ENCODE measurements around the gene NT5C3A. TPM values are rescaled to one million over a fixed set of nuclear protein-coding genes. Genes with fewer than 3 reads are reported as not detected.
A peak's percentile ranks its signal among the peaks of the same experiment; 100 is the strongest.

Gene NT5C3A
- total and polyA plus RNA-seq, 9 of the 15 experiments (the other 6 are each of a cell fraction or from before 2014, with no cell fraction given), result 18.6 to 60.1 (median 40.0) TPM

DNA sequence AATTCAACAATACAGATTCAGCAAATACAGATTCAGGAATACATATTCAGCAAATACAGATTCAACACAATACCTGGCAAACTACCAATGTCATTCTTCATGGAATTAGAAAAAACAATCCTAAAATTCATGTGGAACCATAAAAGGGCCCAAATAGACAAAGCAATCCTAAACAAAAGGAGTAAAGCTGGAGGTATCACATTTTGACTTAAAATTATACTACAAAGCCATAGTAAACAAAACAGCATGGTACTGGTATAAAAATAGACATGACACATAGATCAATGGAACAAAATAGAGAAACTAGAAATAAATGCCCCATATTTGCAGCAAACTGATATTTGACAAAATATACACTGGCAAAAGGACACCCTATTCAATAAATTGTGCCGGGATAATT is 3.4 kb upstream of the NT5C3A start:
- Histone ChIP-seq H2AFZ (ENCODE audit: low read depth, low read length) (no peak overlapping the region), H3K9me1 (ENCODE audit: control insufficient read depth, insufficient read depth, low read length) (no peaks in the 10 kb centered on the region), H3K27ac (ENCODE audit: extremely low read depth, low read depth, low read length) (no peak overlapping the region), H3K79me2 (ENCODE audit: control insufficient read depth, insufficient read depth, low read length) (peaks cover 16% of the 10 kb centered on the region), H3K9me3 (replicated peaks; ENCODE audit: control insufficient read depth, insufficient read depth, low read depth, low read length) (peaks cover 6% of the 10 kb centered on the region), H3K4me2 (ENCODE audit: insufficient read depth, low read length) (no peak overlapping the region), H3K4me3 (no peak overlapping the region), H3K9ac (ENCODE audit: insufficient read depth in 1 of 2, low read depth in 2 of 2, low read length in 2 of 2) (no peak overlapping the region), H3K36me3 (ENCODE audit: control insufficient read depth, insufficient read depth, low read length) (0 out of 3 replicates have a peak, but pooled peaks cover under 1% of the 10 kb centered on the region), H4K20me1 (replicated peaks; ENCODE audit: control insufficient read depth, insufficient read depth, low read length) (0 out of 2 replicates have a peak, but pooled peaks cover 3% of the 10 kb centered on the region), H3K27me3 (ENCODE audit: control insufficient read depth in 2 of 2, insufficient read depth in 2 of 2, low read length in 2 of 2) (no peaks in the 10 kb centered on the region), H3K4me1 (replicated peaks in 1 of 2; ENCODE audit: control insufficient read depth in 2 of 2, insufficient read depth in 2 of 2, low read length in 2 of 2) (peaks cover under 1 to 5% of the 10 kb centered on the region in 2 experiments; a peak in 2 of 5 replicates)
- no peak for DNase-seq (ENCODE audit: extremely low read depth in 1 of 4, low spot score in 3 of 4)
- 100% methylated on average over 1 of the region's 1 CpG for WGBS (ENCODE audit: insufficient coverage, low coverage, missing lambda C conversion rate)
- in situ Hi-C loops (cut with MboI), result no loop called here
- CTCF ChIA-PET (ENCODE audit: low intra/inter-chr PET ratio), result no interaction called here
- no peak for FAIRE-seq
- BruUV-seq (replicated peaks), result no TSS peak
- POLR2A ChIA-PET, result no interaction called here
- intact Hi-C loops (cut with micrococcal nuclease), result loop anchor here (10.0 kb wide), 1 partner anchor 571 kb away; the partner anchor contains the start of genes AVL9 and LSM5
- ATAC-seq, result no peak
- TF ChIP-seq ZNF717 (CRISPR knock-in tag; IDR thresholded peaks at IDR 0.05) (no peak), ZNF507 (tag; conservative IDR thresholded peaks at IDR 0.05) (no peak), CXXC5 (CRISPR knock-in tag; IDR thresholded peaks at IDR 0.05) (no peak), ZBTB40 (IDR thresholded peaks at IDR 0.05) (no peak), ZBTB40 (CRISPR knock-in tag; IDR thresholded peaks at IDR 0.05) (no peak), MECOM (CRISPR knock-in tag; IDR thresholded peaks at IDR 0.05) (no peak), TEAD4 (IDR thresholded peaks at IDR 0.05; ENCODE audit: low read length) (no peak), TEAD4 (CRISPR knock-in tag; IDR thresholded peaks at IDR 0.05; ENCODE audit: borderline replicate concordance) (no peak), GABPA (tag; conservative IDR thresholded peaks at IDR 0.05; ENCODE audit: low read depth) (no peak), SMAD4 (CRISPR knock-in tag; conservative IDR thresholded peaks at IDR 0.05) (no peak), WHSC1 (IDR thresholded peaks at IDR 0.05; ENCODE audit: low read length) (no peak), ZBTB5 (IDR thresholded peaks at IDR 0.05) (no peak), TRIM28 (IDR thresholded peaks at IDR 0.05) (0 out of 2 replicates have a peak, but pooled peaks have one; percentile 17)
